GM19452 (cell line): Measurements from ENCODE around the gene CNTNAP2.

ENCODE experiments used
- ATAC-seq: cut with Tn5 transposase; IDR thresholded peaks from one replicate; pipeline ENCODE4 v1.9.1; 2021; ENCODE audit not compliant: unreplicated experiment

CNTNAP2 gene

GRCh38 chr7:146740039-146740438 lies 623.4 kb downstream of the CNTNAP2 start:
- no peak for ATAC-seq

GRCh38 chr7:146741911-146742310 lies 625.3 kb downstream of the CNTNAP2 start:
- no peak for ATAC-seq

GRCh38 chr7:146754385-146754784 lies 637.8 kb downstream of the CNTNAP2 start:
- ATAC-seq = no peak

- no peak for ATAC-seq
These were observed 639.0 kb downstream of the CNTNAP2 start for GRCh38 chr7:146755585-146755984.

GRCh38 chr7:146764458-146764857 lies 647.9 kb downstream of the CNTNAP2 start:
- ATAC-seq = no peak

- ATAC-seq = no peak
These were observed 652.4 kb downstream of the CNTNAP2 start for GRCh38 chr7:146768957-146769356.

- no peak for ATAC-seq
These were observed 656.0 kb downstream of the CNTNAP2 start for GRCh38 chr7:146772601-146773000.

GRCh38 chr7:146773506-146773905 lies 656.9 kb downstream of the CNTNAP2 start:
- ATAC-seq = no peak

- no peak for ATAC-seq
These were observed 664.9 kb downstream of the CNTNAP2 start for GRCh38 chr7:146781352-146782116.

- no peak for ATAC-seq
These were observed 670.7 kb downstream of the CNTNAP2 start for GRCh38 chr7:146787266-146787665.

- no peak for ATAC-seq
These were observed 671.4 kb downstream of the CNTNAP2 start for GRCh38 chr7:146788008-146788407.

GRCh38 chr7:146791344-146792285 lies 675.0 kb downstream of the CNTNAP2 start:
- ATAC-seq = no peak

GRCh38 chr7:146804620-146805019 lies 688.0 kb downstream of the CNTNAP2 start:
- no peak for ATAC-seq

GRCh38 chr7:146805082-146805481 lies 688.5 kb downstream of the CNTNAP2 start:
- ATAC-seq = no peak

- no peak for ATAC-seq
These were observed 709.7 kb downstream of the CNTNAP2 start for GRCh38 chr7:146826329-146826728.

- ATAC-seq = no peak
These were observed 714.1 kb downstream of the CNTNAP2 start for GRCh38 chr7:146830686-146831085.

GRCh38 chr7:146831875-146832274 lies 715.3 kb downstream of the CNTNAP2 start:
- ATAC-seq = no peak

GRCh38 chr7:146844405-146844804 lies 727.8 kb downstream of the CNTNAP2 start:
- ATAC-seq = no peak

GRCh38 chr7:146858690-146859089 lies 742.1 kb downstream of the CNTNAP2 start:
- no peak for ATAC-seq

GRCh38 chr7:146861701-146862100 lies 745.1 kb downstream of the CNTNAP2 start:
- no peak for ATAC-seq

- ATAC-seq = no peak
These were observed 745.8 kb downstream of the CNTNAP2 start for GRCh38 chr7:146862415-146862814.

- no peak for ATAC-seq
These were observed 748.0 kb downstream of the CNTNAP2 start for GRCh38 chr7:146864644-146865043.
